ENCODE results near the gene SIX1. TPM values are rescaled to one million over a fixed set of nuclear protein-coding genes. Genes with fewer than 3 reads are reported as not detected.

SIX1 gene
- total RNA-seq, 4 donors from 2014 or later, result 0.42 to 1.4 (median 0.70) TPM

DNA sequence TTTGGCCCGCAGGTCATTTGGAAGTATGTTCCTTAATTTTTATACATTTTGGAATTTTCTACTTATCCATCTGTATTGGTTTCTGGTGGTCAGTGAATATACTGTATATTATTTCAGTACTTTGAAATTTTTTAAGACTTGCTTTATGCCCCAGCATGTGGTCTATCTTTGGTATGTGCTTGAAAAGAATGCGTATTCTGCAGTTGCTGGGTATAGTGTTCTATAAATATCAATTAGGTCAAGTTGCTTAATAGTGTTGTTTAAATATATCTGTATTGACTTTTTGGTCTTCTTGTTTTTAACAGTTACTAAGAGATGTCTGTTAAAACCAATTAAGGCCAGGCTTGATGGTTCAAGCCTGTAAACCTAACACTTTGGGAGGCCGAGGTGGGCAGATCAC lies 21.7 kb upstream of the SIX1 start:
- TF ChIP-seq EP300 (IDR thresholded peaks at IDR 0.05), result no peak
- TF ChIP-seq, protein P1, sequence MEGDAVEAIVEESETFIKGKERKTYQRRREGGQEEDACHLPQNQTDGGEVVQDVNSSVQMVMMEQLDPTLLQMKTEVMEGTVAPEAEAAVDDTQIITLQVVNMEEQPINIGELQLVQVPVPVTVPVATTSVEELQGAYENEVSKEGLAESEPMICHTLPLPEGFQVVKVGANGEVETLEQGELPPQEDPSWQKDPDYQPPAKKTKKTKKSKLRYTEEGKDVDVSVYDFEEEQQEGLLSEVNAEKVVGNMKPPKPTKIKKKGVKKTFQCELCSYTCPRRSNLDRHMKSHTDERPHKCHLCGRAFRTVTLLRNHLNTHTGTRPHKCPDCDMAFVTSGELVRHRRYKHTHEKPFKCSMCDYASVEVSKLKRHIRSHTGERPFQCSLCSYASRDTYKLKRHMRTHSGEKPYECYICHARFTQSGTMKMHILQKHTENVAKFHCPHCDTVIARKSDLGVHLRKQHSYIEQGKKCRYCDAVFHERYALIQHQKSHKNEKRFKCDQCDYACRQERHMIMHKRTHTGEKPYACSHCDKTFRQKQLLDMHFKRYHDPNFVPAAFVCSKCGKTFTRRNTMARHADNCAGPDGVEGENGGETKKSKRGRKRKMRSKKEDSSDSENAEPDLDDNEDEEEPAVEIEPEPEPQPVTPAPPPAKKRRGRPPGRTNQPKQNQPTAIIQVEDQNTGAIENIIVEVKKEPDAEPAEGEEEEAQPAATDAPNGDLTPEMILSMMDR (IDR thresholded peaks at IDR 0.05), result no peak
- no peak for TF ChIP-seq POLR2AphosphoS5 (IDR thresholded peaks at IDR 0.05)
- TF ChIP-seq POLR2A (IDR thresholded peaks at IDR 0.05), result no peak
- Histone ChIP-seq H3K36me3 (no peaks in the 10 kb centered on the region), H3K9me3 (no peaks in the 10 kb centered on the region), H3K27ac (no peak overlapping the region), H3K4me1 (no peaks in the 10 kb centered on the region), H3K27me3 (peaks cover 11% of the 10 kb centered on the region), H3K4me3 (no peak overlapping the region)
- no peak for ATAC-seq
- WGBS, 2 donors (ENCODE audit: low coverage in 1 of 2), result 74 to 81% methylated on average over 2 of the region's 3 CpGs

GRCh38 chr14:60668431-60669112 lies 19.3 kb upstream of the SIX1 start:
- H3K36me3 ChIP-seq, result no peaks in the 10 kb centered on the region
- WGBS, 2 donors (ENCODE audit: low coverage in 1 of 2), result 81 to 89% methylated on average over 5 of the region's 5 CpGs
- no peak for ATAC-seq

DNA sequence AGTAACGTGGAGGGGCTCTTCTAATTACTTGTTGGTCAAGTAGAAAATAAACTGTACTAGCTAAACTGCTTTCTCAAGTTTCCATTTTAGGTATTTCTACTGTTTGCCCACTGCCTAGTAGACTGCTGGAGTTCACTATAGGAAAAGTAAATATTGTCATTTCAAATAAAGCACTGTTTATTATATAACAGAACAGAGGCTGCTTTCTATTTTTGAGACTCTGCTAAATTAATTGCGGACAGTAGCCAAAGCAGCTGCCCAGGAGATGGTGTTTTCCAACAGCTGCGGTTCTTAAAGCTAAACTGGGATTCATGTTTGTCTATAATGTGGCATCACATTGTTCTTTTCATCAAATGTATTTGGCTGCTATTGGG lies 15.9 kb upstream of the SIX1 start:
- no peak for TF ChIP-seq EP300 (IDR thresholded peaks at IDR 0.05)
- TF ChIP-seq, protein P1 (IDR thresholded peaks at IDR 0.05), result no peak
- TF ChIP-seq POLR2AphosphoS5 (IDR thresholded peaks at IDR 0.05), result no peak
- no peak for TF ChIP-seq POLR2A (IDR thresholded peaks at IDR 0.05)
- ATAC-seq, result no peak
- H3K36me3 ChIP-seq, result no peaks in the 10 kb centered on the region
- H3K9me3 ChIP-seq, result no peaks in the 10 kb centered on the region
- H3K4me1 ChIP-seq, result no peaks in the 10 kb centered on the region
- peaks cover 57% of the 10 kb centered on the region for H3K27me3 ChIP-seq
- H3K4me3 ChIP-seq, result no peak overlapping the region
- 41 to 65% methylated on average over 3 of the region's 3 CpGs for WGBS, 2 donors (ENCODE audit: low coverage in 1 of 2)
- H3K27ac ChIP-seq, result no peak overlapping the region

More at GRCh38 chr14:60668431-60669112, 19.3 kb upstream of the SIX1 start:
- no peaks in the 10 kb centered on the region for H3K4me1 ChIP-seq
- H3K4me3 ChIP-seq, result no peak overlapping the region
- H3K9me3 ChIP-seq, result no peaks in the 10 kb centered on the region
- no peak overlapping the region for H3K27ac ChIP-seq
- TF ChIP-seq EP300 (IDR thresholded peaks at IDR 0.05) (no peak), POLR2AphosphoS5 (IDR thresholded peaks at IDR 0.05) (no peak), POLR2A (IDR thresholded peaks at IDR 0.05) (no peak)
- TF ChIP-seq, protein P1 (IDR thresholded peaks at IDR 0.05), result no peak
- peaks cover 27% of the 10 kb centered on the region for H3K27me3 ChIP-seq

DNA sequence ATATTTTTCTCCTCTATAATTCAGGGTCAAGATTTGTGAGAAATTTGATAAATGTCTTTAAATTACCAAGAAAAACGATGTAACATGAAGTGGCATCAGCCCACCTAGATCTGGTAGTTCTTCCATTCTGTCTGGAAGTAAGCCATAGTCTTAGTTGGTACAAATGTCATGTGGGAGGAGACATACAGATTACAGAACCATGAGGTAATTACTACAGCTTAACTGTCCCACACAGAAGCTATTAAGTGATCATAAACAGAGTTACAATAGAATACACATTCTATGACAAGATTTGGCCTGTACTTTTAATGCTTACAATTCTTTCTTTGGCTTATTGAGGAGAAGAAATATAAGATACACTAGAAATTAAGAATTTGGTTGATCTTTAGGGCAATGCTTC lies 13.7 kb upstream of the SIX1 start:
- TF ChIP-seq EP300 (IDR thresholded peaks at IDR 0.05), result no peak
- TF ChIP-seq, protein P1 (IDR thresholded peaks at IDR 0.05), result no peak
- TF ChIP-seq POLR2A (IDR thresholded peaks at IDR 0.05), result no peak
- TF ChIP-seq POLR2AphosphoS5 (IDR thresholded peaks at IDR 0.05), result no peak
- peaks cover 0 to 2% (median 0%) of the 10 kb centered on the region in 3 donors for H3K4me1 ChIP-seq
- H3K4me3 ChIP-seq, result no peak overlapping the region
- 70 to 83% methylated on average over 1 of the region's 1 CpG for WGBS, 2 donors (ENCODE audit: low coverage in 1 of 2)
- H3K27me3 ChIP-seq, result peaks cover 76% of the 10 kb centered on the region
- no peak for ATAC-seq
- no peak overlapping the region for H3K27ac ChIP-seq
- no peaks in the 10 kb centered on the region for H3K9me3 ChIP-seq
- H3K36me3 ChIP-seq, result no peaks in the 10 kb centered on the region

DNA sequence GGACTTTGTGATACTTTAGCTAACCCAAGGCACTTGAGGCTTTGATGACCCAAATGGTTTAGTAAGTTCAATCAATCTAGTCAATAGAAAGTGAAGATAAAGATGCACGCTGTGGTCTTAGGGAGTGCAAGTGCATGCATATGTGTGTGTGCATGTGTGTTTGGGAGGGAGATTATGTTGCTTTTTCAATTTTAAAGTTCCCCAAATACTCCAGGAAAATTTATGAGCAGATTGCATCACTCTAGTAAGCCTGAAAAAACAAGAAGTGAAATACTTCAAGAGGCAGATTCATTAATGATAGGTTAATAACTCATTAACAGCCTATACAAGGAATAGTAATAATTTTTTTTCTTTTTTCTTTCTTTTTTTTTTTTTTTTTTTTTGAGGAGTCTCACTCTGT lies 12.4 kb upstream of the SIX1 start:
- Histone ChIP-seq H3K9me3 (no peaks in the 10 kb centered on the region), H3K4me1 (peaks cover 0 to 15% (median 0%) of the 10 kb centered on the region in 3 donors), H3K4me3 (no peak overlapping the region), H3K27me3 (peaks cover 83% of the 10 kb centered on the region), H3K27ac (no peak overlapping the region), H3K36me3 (no peaks in the 10 kb centered on the region)
- WGBS, 2 donors (ENCODE audit: low coverage in 1 of 2), result 53 to 71% methylated on average over 1 of the region's 1 CpG
- TF ChIP-seq POLR2A (IDR thresholded peaks at IDR 0.05), result no peak
- TF ChIP-seq, protein P1 (IDR thresholded peaks at IDR 0.05), result no peak
- TF ChIP-seq POLR2AphosphoS5 (IDR thresholded peaks at IDR 0.05), result no peak
- TF ChIP-seq EP300 (IDR thresholded peaks at IDR 0.05), result no peak
- no peak for ATAC-seq

All from gastroesophageal sphincter (tissue), 4 donors.